HG02852 (cell line): ENCODE results near the gene TAP2.
"Not testable (repeated sequence)": the region's sequence is repeated elsewhere in the genome, so short reads cannot be mapped to it uniquely, and the experiment has no call there.

Experiments
- ATAC-seq: cut with Tn5 transposase; IDR thresholded peaks from one replicate; pipeline ENCODE4 v1.9.1; 2021; ENCODE audit warnings: mild to moderate bottlenecking, moderate library complexity; ENCODE audit not compliant: unreplicated experiment

The TAP2 gene

DNA sequence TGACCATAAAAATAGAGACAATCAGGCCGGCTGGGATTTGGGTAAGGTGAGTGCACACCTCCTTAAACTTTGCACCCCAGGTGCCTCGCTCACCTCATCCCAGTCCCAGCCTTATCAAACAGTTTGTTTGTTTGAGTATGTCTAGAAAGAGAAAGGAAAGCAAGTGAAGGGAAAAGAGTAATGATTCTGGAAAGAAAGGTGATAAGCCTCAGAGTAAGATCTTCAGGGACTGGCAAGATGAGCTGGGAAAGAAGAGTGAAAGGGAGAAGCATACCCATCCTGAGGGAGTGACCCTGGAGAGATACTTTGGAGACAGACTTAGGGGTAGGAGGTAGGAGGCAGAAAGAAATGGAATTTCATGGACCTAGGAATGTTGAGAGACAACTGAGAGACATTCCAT, 1.7 kb downstream of the TAP2 start:
- no peak for ATAC-seq

DNA sequence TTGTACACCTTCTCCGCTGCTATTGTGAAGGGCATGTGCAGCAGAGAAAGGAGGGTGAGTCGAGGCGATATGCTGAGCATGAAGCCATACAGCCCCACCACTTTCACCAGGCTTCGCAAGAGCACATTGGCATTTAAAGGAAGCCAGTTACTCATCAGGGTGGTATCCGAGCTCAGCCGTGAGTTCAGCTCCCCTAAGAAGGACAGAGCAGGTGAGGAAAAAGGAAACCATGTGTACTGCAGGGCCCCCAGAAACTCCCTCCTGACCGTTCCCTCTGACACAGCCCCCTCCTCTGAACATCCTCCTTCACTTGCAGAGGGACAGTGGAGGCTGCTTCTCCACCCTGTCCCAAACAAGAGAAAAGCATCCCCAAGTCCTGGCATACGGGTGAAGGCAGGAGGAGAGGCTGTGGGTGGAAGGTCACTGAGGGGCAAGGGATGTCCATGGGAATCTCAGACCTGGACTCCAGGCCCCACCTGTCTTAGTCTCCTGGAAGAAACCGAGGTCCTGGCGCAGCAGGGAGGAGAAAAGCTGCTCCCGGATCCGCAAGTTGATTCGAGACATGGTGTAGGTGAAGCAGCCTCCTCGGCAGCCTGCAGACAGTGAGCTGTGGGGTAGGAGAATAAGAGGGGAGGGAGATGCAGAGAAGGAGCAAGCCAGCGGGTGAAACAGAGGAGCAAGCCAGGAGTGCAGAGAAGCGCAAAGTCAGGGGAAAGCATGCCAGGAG, 3.2 kb downstream of the TAP2 start:
- no peak for ATAC-seq

DNA sequence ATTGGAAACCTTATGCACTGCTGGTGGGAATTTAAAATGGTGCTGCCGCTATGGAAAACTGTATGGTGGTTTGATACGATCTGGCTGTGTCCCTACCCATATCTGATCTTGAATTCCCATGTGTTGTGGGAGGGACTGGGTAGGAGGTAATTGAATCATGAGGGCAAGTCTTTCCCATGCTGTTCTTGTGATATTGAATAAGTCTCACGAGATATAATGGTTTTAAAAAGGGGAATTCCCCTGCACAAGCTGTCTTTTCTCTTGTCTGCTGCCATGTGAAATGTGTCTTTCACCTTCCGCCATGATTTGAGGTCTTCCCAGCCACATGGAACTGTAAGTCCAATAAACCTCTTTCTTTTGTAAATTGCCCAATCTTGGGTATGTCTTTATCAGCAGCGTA, 4.9 kb downstream of the TAP2 start:
- no peak for ATAC-seq

DNA sequence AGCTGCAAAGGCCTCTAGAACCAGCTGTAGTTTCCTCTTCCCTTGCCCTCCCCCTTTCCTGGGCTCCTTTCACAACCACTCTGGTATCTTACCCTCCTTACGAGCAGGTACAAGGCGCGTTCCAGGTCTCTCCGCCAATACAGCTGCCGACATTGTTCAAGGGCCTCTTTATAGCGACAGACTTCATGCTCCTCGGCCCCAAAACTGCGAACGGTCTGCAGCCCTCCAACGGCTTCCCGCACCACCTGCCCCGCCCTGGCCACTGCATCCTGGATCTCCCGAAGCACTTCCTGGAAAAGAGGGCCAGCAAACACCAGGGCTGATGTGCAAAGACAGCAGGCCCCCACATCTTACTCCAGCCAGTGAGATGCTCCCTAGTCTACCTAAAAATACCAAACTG, 6.0 kb downstream of the TAP2 start:
- ATAC-seq = no peak

DNA sequence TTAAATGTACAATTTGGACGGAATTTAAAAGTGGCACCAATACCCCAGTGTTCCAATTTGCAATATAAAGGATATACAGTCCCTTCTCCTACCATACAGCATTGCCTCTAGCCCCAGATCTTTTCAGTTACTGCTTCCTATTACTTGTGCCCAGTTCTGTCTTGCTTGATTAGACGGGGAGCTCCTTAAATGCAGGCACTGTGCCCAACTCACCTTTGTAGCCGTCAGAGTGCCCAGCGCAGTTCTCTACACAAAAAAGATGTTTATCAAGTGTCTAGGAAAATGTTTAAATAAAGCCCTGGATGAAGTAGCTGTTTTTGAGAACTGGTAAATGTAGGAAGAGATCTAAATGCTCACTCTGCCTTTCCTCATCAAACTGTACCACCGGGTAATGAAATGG, 7.6 kb downstream of the TAP2 start:
- ATAC-seq = no peak

DNA sequence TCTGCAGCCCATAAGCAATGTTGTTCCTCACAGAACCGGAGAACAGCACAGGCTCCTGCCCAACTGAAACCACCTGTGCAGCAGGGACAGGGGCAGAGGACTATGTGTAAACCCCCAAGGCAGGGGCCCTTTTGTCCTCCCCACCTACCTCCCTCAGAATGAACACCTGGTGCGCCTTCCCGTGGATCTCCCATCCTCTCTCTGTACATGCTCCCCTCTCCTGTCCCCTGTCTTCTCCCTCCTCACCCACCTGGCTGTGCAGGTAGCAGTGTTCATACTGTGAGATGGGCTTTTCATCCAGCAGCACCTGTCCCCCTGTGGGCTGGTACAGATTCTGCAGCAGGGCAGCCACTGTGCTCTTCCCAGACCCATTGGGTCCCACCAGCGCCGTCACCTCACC, 8.5 kb downstream of the TAP2 start:
- no peak for ATAC-seq

DNA sequence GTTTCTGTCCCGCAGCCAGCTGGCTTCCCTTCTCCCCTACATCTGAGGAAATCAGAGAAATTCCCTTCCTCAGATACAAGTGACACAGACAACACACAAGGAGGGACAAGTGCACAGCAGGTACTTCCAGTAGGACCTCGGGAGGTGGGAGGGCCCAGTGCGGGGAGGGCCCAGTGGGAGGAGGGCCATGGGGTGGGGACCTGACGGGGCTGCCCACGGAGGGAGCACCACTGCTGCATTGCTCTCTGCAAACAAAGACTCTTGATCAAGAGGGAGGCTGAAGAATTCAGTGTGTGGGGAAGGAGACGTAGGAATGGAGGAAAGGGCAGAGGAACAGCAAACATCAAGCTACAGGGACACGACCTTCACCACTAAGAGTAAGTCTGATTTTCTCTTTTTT, 9.0 kb downstream of the TAP2 start:
- ATAC-seq = no peak

DNA sequence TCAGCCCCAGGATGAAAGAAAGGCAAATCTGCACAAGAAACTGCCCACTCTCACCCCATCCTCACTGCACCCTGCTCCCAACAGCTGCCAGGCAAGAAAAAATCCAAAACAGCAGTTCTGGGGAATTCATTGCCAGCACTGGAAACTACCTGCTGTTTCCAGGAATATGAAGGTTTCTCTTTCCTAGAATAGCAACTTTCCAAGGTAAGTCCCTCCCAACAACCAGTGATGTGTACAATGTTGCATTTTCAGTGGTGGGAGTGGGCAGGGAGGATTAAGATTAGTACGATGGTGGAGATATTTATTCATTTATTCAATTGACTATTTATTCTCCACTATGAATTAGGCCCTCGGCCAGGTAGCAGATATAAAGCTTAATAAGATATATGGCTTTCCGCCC, 11.5 kb downstream of the TAP2 start:
- no peak for ATAC-seq

DNA sequence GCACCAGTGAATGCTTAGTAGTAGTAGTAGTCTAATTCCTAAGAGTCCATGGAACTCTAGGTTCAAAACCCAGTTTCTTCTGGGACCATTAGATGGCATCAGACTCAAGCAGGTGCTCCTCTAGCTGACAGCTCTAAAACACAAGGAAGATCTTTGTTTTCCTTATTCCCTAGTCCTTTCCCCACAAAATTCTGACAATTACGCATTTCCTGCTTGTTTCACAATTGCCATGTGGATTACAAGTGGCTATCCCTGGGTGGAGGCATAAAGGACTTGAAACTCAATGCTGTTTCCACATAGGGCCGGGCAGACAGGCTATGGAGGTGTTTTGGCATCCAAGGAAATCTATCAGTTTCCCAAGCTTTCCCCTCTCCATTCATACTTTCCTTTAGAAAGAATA, 12.6 kb downstream of the TAP2 start:
- no peak for ATAC-seq

DNA sequence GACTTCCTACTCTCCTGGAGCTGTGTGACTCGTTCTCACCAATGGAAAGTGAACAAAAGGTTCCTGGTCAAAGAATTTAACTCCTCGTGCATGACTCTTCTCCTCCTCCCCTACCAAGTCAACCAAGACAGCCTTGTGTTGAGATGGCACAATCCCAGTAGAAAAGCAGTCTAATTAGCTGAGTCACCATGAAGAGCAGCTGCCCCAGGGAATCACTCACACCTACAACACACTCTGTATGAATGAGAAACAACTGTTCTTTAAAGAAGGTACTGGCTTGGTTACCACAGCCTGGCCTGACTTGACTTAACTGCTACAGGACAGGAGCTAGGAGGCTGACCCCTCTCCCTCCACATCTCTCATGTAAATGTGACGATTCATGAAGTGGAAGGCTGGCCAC, 18.8 kb downstream of the TAP2 start:
- ATAC-seq = no peak

DNA sequence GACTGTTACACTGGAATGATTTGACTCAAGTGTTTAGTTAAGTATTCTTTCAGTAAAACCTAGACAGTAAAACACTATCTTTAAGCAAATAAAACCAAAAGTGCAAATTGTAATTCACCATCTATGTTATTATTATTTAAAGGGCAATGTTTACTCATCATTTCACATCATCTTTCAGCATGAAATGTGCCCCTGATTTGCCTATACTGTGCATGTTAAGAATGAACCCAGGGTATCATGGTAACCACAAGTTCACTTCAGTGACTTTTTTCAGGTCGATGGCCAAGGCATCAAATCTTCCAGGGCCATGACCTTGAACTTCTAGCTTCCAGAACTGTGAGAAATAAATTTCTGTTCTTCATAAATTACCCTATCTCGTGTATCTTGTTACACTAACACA, 19.7 kb downstream of the TAP2 start:
- ATAC-seq = no peak

DNA sequence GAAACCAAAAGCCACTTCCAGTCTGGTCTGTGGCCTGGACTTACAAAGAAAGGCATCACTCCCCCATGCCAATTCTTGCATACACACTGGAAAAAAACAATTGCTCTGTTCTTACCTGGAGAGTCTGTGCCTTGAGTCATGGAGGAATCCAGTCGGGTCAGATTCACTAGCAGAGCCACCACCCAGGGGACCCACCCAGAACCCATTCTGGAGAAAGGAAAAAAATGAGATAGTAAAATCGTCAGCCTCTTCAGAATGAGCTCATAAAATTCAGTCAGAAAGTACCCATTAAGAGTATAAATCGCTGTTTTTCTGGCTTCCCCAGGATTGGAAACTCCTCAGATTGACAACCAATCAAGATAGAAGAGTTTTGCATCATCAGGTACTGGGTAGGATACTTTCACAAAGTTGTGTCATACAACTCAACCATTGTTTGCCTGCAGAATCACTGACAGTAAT, 21.8 kb downstream of the TAP2 start, which contains the start of gene HLA-DOB:
Gene HLA-DOB, minus strand, starts transcription at position 257 of the 459 bp plus-strand sequence. Its CDS starts 51 bp downstream, at position 206.
- peak; percentile 61 for ATAC-seq

DNA sequence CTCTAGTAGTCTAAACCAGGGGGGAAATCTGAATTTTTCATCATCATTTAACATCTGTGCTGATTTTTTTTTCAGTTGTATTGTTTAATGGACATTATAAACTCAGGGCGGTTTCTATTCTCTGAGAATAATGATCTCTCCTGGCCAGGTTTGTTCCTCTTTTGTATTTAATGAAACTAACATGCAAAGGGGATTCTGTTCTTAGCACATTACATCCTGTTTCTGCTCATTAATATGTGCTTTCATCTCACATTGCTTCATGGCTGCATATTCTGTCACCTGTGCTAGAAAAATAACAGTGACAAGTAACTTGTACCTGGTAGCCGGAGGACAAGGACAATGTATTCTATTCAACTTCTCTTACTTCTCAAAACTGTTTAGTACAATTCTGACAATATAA, 22.5 kb downstream of the TAP2 start:
- ATAC-seq = peak; percentile 45

DNA sequence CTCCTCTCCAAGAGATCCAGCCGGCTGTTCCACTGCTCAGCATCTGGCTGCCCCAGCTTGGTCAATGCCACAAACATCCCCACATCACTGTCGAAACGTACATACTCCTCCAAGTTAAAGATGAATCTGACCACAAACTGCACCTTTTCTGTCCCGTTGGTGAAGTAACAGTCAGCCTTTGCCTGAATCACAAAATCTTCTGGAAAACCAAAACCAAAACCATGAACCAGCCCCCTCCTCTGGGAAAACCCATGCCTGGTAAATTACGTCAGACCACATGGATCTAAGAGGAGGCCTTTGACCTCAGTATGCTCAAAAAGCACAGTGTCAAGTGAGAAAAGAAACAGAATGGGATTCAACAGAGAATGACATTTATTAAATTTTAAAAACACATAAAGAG, 23.4 kb downstream of the TAP2 start:
- no peak for ATAC-seq

DNA sequence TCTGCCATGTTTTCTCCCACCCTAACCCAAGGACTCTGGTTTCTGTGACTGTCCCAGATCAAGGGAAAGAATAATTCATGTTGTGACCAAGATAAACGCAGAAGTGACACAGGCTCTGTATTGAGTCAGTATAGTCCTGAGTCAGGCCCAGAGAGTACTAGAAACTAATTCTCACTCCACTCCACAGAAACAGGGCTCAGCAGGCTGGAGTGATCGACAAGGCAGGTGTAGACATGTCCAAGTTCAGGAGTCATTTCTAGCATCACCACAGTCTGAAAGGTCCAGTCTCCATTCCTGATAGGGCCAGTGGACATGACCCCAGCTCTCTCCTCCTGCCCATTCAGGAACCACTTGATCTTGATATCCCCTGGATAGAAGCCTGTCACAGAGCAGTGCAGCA, 24.4 kb downstream of the TAP2 start:
- no peak for ATAC-seq

DNA sequence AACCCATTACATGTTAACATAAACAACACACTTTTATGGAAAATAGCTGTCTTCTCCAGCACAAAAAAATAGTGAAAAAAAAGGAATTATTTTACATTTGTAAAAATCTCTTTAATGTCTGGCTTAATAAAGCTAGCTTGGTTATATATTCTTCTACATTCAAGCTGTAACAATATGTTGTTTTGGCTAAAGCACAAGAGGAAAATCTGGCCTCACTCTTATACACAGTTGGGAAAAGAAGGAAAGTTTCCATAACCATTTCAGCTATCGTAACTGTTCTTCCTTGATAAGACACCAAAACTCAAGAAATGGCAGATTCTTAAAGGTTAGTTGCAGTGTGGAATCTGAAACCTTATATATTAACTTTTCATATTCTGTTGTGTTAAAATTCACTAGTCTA, 29.4 kb downstream of the TAP2 start:
- ATAC-seq = no peak

DNA sequence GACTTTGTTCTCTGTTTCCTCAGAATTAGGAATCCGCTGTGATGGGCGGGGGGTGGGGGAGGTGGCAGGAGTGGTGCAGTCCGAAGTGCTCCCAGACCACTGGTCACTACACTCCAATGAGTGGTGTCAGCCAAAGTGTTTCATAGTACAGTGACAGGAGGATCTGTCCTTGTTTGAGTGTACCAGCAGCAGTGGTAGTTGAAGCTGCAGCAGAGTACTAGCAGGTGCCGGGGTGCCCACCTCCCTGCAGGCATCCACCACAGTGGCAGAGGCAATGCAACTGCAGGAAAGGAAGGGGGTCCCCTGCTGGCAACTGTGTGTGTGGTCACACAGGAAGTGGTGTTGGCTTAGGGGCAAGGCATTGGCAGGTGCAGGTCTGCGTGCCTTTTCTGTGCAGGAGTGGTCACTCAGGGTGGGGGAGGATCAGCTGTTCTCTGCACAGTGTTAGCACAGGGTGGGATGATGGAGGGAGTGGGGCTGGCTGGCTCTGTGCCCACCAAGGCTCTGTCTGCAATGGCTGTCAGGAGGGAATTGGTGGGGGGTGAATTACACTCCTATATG, 31.4 kb downstream of the TAP2 start:
- no peak for ATAC-seq

DNA sequence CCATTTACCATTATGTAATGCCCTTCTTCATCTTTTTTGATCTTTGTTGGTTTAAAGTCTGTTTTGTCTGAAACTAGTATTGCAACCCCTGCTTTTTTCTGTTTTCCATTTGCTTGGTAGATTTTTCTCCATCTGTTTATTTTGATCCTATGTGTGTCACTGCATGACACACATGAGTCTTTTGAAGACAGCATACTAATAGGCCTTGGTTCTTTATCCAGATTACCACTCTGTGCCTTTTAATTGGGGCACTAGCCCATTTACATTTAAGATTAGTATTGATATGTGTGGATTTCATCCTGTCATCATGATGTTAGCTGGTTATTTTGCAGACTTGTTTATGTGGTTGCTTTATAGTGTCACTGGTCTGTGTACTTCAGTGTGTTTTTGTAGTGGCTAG, 33.1 kb downstream of the TAP2 start:
- ATAC-seq = not testable (repeated sequence)

DNA sequence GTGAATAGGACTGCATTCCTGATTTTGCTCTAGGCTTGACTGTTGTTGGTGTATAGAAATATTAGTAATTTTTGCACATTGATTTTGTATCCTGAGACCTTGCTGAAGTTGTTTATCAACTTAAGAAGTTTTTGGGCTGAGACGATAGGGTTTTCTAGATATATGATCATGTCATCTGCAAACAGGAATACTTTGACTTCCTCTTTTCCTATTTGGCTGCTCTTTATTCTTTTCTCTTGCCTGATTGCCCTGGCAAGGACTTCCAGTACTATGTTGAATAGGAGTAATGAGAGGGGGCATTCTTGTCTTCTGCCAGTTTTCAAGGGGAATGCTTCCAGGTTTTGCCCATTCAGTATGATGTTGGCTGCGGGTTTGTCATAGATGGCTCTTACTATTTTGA, 35.1 kb downstream of the TAP2 start:
- no peak for ATAC-seq

DNA sequence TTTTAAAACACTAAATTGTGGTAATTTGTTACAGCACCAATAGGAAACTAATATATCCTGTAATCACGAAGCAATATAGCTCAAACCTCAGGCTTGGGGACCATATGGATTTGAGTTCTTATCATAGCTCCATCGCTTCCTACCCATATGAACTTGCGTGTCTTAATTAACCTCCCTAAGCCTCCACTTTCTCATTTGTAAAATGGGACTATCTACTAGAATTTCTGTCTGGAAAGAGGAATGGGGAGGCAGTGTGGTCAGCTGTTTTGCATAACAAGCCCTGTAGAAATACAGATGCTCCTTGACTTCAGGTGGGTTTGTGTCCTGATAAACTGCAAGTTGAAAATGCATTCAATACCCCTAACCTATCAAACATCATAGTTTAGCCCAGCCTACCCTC, 38.8 kb downstream of the TAP2 start:
- no peak for ATAC-seq

DNA sequence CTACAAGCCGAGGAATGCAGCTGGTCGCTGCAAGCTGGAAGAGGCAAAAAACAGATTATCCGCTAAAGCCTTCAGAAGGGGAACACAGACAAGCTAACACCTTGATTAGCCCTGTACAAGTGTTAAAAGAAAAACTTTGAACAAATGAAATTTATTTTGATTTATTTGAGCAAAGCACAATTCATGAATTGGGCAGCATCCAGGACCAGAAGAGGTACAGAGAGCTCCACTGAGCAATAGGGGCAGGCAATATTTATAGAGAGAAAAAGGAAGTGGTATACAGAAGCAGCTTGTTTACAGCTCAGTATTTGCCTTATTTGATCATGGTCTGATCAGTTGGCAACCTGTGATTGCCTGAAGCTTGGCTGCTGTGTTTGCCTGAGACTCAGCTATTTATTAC, 39.4 kb downstream of the TAP2 start:
- ATAC-seq = no peak

DNA sequence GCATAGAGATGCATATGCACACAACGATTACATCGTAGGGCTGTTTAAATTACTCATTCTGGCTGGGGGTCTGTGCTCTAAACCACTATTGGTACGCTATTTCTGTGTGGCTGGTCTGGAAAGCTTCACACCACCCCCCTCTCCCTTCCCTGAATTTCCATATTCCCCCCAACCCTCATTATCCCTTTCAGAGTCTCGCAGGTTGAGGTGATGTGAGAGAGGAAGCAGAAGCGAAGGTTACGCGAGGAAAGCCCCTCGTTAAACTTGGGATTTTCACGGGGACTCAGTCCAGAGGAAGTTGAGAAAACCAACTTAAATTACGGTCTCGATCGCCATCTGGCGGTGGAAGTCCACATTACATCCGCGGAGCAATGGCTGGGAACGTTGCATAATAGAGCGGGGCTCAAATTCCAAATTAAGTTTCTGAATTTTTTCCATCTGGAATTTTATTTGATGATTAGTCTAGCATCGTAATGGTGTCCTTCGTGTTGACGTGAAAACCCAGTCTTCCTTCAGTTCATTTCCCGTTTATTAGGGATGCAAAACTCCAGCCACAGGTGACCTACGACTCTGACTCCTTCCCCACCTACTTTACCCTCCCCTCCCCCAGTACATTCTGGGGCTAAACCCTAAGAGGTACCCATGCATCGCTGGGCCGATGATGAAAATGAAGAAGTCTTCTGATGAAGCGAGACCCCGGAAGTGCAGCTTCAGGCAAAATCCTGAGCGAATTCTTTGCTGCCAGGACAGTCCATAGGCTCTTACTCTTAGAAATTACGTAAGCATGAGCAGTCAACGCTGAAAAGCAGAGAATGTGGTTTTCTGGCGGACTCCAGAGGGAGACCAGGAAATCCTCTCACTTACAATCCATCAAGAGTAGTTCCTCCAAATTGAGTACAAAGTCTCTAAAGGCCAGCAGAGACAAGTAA, 41.4 kb downstream of the TAP2 start:
- no peak for ATAC-seq
